ENCODE data around the gene FIBP.

- TF ChIP-seq POLR2AphosphoS5 (IDR thresholded peaks at IDR 0.05) (no peak), CTCF (IDR thresholded peaks at IDR 0.05) (no peak)
Observed at GRCh38 chr11:65849366-65849765, 38.9 kb downstream of the FIBP start.
